ENCODE results near the gene ADD2.

GRCh38 chr2:70651014-70651413, 117.0 kb downstream of the ADD2 start:
- TF ChIP-seq POLR2A (IDR thresholded peaks at IDR 0.05; ENCODE audit: extremely low read depth, insufficient read length) (no peak), CTCF (IDR thresholded peaks at IDR 0.05; ENCODE audit: low read depth, low read length) (no peak), MAX (IDR thresholded peaks at IDR 0.05; ENCODE audit: low read depth, low read length) (no peak), MYC (IDR thresholded peaks at IDR 0.05; ENCODE audit: low read depth, low read length) (no peak)

All from NB4 (cell line).